DOHH2 (cell line): Measurements from ENCODE around the gene S100A11.

ENCODE experiments used
- EZH2phosphoT487 ChIP-seq: fragments of 200-600 bp; sonication (generic); IDR thresholded peaks from 2 replicates; pipeline ENCODE4 v1.6.1; 2017; ENCODE audit warnings: borderline replicate concordance, mild to moderate bottlenecking, antibody characterized with exemption, low read length, moderate library complexity, mixed read lengths
- TF ChIP-seq, protein P1 (sequence below): fragments of 200-600 bp; sonication (generic); IDR thresholded peaks from one replicate; pipeline ENCODE4 v1.5.1; 2014; ENCODE audit warnings: antibody characterized with exemption, mild to moderate bottlenecking, low read depth, low read length; ENCODE audit not compliant: poor library complexity, severe bottlenecking

DNA sequence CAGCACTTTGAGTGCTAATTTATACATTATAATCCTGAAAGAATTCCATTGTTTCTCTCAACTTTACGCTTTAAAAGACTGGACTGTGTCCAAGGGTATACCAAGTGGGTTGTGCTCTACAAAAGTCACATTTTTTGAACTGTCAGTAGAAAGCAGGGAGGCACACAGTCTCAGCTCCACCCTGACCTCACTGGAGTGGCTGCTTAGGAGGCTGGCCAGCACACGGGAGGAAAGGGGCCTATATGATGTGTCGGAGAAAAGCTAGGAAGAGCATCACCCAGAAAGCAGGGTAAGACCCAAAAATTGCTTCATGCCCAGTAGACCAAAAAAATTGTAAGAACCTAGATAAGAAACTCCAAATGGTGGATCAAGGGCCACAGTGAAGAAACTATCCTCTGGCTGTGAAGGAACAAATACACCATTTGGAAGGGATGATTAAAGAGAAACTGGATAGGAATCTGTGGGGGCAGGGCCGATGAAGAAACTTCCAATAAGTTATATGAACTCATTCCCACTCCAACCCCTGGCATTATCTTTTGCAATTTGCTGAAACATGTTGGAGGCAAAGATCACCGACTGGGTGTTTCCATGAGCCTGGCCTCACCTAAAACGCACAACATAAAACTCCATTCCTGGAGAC, 45.0 kb downstream of the S100A11 start:
- TF ChIP-seq, protein P1, sequence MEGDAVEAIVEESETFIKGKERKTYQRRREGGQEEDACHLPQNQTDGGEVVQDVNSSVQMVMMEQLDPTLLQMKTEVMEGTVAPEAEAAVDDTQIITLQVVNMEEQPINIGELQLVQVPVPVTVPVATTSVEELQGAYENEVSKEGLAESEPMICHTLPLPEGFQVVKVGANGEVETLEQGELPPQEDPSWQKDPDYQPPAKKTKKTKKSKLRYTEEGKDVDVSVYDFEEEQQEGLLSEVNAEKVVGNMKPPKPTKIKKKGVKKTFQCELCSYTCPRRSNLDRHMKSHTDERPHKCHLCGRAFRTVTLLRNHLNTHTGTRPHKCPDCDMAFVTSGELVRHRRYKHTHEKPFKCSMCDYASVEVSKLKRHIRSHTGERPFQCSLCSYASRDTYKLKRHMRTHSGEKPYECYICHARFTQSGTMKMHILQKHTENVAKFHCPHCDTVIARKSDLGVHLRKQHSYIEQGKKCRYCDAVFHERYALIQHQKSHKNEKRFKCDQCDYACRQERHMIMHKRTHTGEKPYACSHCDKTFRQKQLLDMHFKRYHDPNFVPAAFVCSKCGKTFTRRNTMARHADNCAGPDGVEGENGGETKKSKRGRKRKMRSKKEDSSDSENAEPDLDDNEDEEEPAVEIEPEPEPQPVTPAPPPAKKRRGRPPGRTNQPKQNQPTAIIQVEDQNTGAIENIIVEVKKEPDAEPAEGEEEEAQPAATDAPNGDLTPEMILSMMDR = no peak
- TF ChIP-seq EZH2phosphoT487 = no peak
